GM12875 (cell line): ENCODE results near the gene RDH13.
"Not testable (repeated sequence)": the region's sequence is repeated elsewhere in the genome, so short reads cannot be mapped to it uniquely, and the experiment has no call there.

Experiments used
- H3K4me3 ChIP-seq: one replicate; pipeline ENCODE4 v1.5.1; 2011; ENCODE audit warnings: low read depth, low read length, control low read depth
- TF ChIP-seq, protein P1 (sequence below): IDR thresholded peaks from 2 replicates; pipeline ENCODE4 v1.5.1; 2011; ENCODE audit warnings: low read depth, mild to moderate bottlenecking, control low read depth, inconsistent platforms, low read length, moderate library complexity, borderline replicate concordance; ENCODE audit not compliant: insufficient read depth

RDH13 gene

GRCh38 chr19:55024111-55024510 is 38.8 kb downstream of the RDH13 start:
- no peak overlapping the region for H3K4me3 ChIP-seq
- TF ChIP-seq, protein P1, sequence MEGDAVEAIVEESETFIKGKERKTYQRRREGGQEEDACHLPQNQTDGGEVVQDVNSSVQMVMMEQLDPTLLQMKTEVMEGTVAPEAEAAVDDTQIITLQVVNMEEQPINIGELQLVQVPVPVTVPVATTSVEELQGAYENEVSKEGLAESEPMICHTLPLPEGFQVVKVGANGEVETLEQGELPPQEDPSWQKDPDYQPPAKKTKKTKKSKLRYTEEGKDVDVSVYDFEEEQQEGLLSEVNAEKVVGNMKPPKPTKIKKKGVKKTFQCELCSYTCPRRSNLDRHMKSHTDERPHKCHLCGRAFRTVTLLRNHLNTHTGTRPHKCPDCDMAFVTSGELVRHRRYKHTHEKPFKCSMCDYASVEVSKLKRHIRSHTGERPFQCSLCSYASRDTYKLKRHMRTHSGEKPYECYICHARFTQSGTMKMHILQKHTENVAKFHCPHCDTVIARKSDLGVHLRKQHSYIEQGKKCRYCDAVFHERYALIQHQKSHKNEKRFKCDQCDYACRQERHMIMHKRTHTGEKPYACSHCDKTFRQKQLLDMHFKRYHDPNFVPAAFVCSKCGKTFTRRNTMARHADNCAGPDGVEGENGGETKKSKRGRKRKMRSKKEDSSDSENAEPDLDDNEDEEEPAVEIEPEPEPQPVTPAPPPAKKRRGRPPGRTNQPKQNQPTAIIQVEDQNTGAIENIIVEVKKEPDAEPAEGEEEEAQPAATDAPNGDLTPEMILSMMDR: no peak

- not testable (repeated sequence) for H3K4me3 ChIP-seq
Observed at GRCh38 chr19:55020351-55020750, 42.6 kb downstream of the RDH13 start.

- H3K4me3 ChIP-seq: no peak overlapping the region
- TF ChIP-seq, protein P1: no peak
Observed at GRCh38 chr19:55018633-55019032, 44.3 kb downstream of the RDH13 start.

GRCh38 chr19:55018216-55018615 is 44.7 kb downstream of the RDH13 start:
- H3K4me3 ChIP-seq: no peak overlapping the region
- TF ChIP-seq, protein P1: no peak

DNA sequence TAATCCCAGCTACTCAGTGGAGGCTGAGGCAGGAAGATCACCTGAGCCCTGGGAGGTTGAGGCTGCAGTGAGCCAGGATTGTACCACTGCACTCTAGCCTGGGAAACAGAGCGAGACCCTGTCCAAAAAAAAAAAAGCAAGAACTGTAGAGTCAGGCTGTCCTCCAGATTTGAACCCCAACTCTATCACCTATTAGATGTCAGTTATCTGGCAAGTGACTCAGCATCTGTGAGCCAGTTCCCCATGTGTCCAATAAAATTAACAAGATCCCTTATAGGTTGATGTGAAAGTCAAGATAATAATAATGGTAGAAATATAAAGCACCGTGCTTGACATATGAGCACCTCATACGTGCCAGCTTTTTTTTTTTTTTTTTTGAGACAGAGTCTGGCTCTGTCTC is 46.9 kb downstream of the RDH13 start:
- no peak overlapping the region for H3K4me3 ChIP-seq
- TF ChIP-seq, protein P1: no peak

GRCh38 chr19:55015126-55015525 is 47.8 kb downstream of the RDH13 start:
- no peak overlapping the region for H3K4me3 ChIP-seq
- TF ChIP-seq, protein P1: no peak

- TF ChIP-seq, protein P1: no peak
- H3K4me3 ChIP-seq: no peak overlapping the region
Observed at GRCh38 chr19:55014714-55015113, 48.2 kb downstream of the RDH13 start.

- TF ChIP-seq, protein P1: no peak
- H3K4me3 ChIP-seq: no peak overlapping the region
Observed at GRCh38 chr19:55013596-55013995, 49.4 kb downstream of the RDH13 start.
